HG02852 (cell line): ENCODE results near the gene PPP1R2B.

Experiments
- ATAC-seq: cut with Tn5 transposase; IDR thresholded peaks from one replicate; pipeline ENCODE4 v1.9.1; 2021; ENCODE audit warnings: mild to moderate bottlenecking, moderate library complexity; ENCODE audit not compliant: unreplicated experiment

Gene PPP1R2B

GRCh38 chr5:156871212-156871611, 21.1 kb downstream of the PPP1R2B start:
- no peak for ATAC-seq

- ATAC-seq = peak; percentile 86
Measured at GRCh38 chr5:156879665-156880285, 29.7 kb downstream of the PPP1R2B start.

- ATAC-seq = peak; percentile 46
Measured at GRCh38 chr5:156883316-156883875, 33.3 kb downstream of the PPP1R2B start.

GRCh38 chr5:156888520-156888919, 38.4 kb downstream of the PPP1R2B start:
- peak; percentile 49 for ATAC-seq

- ATAC-seq = no peak
Measured at GRCh38 chr5:156892223-156892622, 42.1 kb downstream of the PPP1R2B start.

- ATAC-seq = no peak
Measured at GRCh38 chr5:156892864-156893263, 42.8 kb downstream of the PPP1R2B start.

- peak; percentile 64 for ATAC-seq
Measured at GRCh38 chr5:156893517-156893916, 43.4 kb downstream of the PPP1R2B start.

- ATAC-seq = no peak
Measured at GRCh38 chr5:156896546-156896945, 46.5 kb downstream of the PPP1R2B start.
